Measurements from ENCODE around the gene CDH2. TPM values are rescaled to one million over a fixed set of nuclear protein-coding genes. Genes with fewer than 3 reads are reported as not detected.
A peak's percentile ranks its signal among the peaks of the same experiment; 100 is the strongest.

The CDH2 gene
- total RNA-seq, 4 donors from 2014 or later, result 3.9 to 9.8 (median 7.5) TPM

GRCh38 chr18:28019425-28020108 is 157.4 kb downstream of the CDH2 start:
- H3K27ac ChIP-seq, result no peak overlapping the region
- H3K36me3 ChIP-seq, result no peaks in the 10 kb centered on the region
- no peaks in the 10 kb centered on the region for H3K4me1 ChIP-seq
- no peaks in the 10 kb centered on the region for H3K9me3 ChIP-seq
- TF ChIP-seq CTCF (IDR thresholded peaks at IDR 0.05) (no peak), EP300 (IDR thresholded peaks at IDR 0.05) (no peak), POLR2A (IDR thresholded peaks at IDR 0.05) (no peak)
- no peaks in the 10 kb centered on the region for H3K27me3 ChIP-seq
- H3K4me3 ChIP-seq, result no peak overlapping the region
- no peak for DNase-seq (ENCODE audit: low spot score in 2 of 2)
- 74 to 81% methylated on average over 3 of the region's 3 CpGs for WGBS, 2 donors

GRCh38 chr18:28018351-28018750 is 158.6 kb downstream of the CDH2 start:
- Histone ChIP-seq H3K27me3 (no peaks in the 10 kb centered on the region), H3K36me3 (no peaks in the 10 kb centered on the region), H3K4me3 (no peak overlapping the region), H3K9me3 (no peaks in the 10 kb centered on the region), H3K27ac (no peak overlapping the region), H3K4me1 (no peaks in the 10 kb centered on the region)
- DNase-seq (ENCODE audit: low spot score in 2 of 2), result no peak
- TF ChIP-seq EP300 (IDR thresholded peaks at IDR 0.05) (no peak), POLR2A (IDR thresholded peaks at IDR 0.05) (no peak), CTCF (IDR thresholded peaks at IDR 0.05) (no peak)

GRCh38 chr18:28015671-28016070 is 161.3 kb downstream of the CDH2 start:
- Histone ChIP-seq H3K4me1 (no peaks in the 10 kb centered on the region), H3K9me3 (no peaks in the 10 kb centered on the region), H3K27ac (no peak overlapping the region), H3K36me3 (no peaks in the 10 kb centered on the region), H3K4me3 (no peak overlapping the region), H3K27me3 (no peaks in the 10 kb centered on the region)
- DNase-seq (ENCODE audit: low spot score in 2 of 2), result no peak
- TF ChIP-seq POLR2A (IDR thresholded peaks at IDR 0.05) (no peak), EP300 (IDR thresholded peaks at IDR 0.05) (no peak), CTCF (IDR thresholded peaks at IDR 0.05) (no peak)
- 64 to 65% methylated on average over 3 of the region's 3 CpGs for WGBS, 2 donors

- TF ChIP-seq CTCF (IDR thresholded peaks at IDR 0.05) (peak in 2 of 5 experiments; percentile 5 to 11), POLR2A (IDR thresholded peaks at IDR 0.05) (no peak), EP300 (IDR thresholded peaks at IDR 0.05) (no peak)
- Histone ChIP-seq H3K36me3 (no peaks in the 10 kb centered on the region), H3K27me3 (no peaks in the 10 kb centered on the region), H3K4me1 (no peaks in the 10 kb centered on the region), H3K27ac (no peak overlapping the region), H3K9me3 (no peaks in the 10 kb centered on the region), H3K4me3 (no peak overlapping the region)
- no peak for DNase-seq (ENCODE audit: low spot score in 2 of 2)
- 67 to 72% methylated on average over 1 of the region's 1 CpG for WGBS, 2 donors
Observed at GRCh38 chr18:28013066-28013465, 163.9 kb downstream of the CDH2 start.

GRCh38 chr18:28012336-28012735 is 164.6 kb downstream of the CDH2 start:
- Histone ChIP-seq H3K36me3 (no peaks in the 10 kb centered on the region), H3K4me1 (no peaks in the 10 kb centered on the region), H3K27me3 (no peaks in the 10 kb centered on the region), H3K4me3 (no peak overlapping the region), H3K9me3 (no peaks in the 10 kb centered on the region), H3K27ac (no peak overlapping the region)
- no peak for DNase-seq (ENCODE audit: low spot score in 2 of 2)
- TF ChIP-seq EP300 (IDR thresholded peaks at IDR 0.05) (no peak), CTCF (IDR thresholded peaks at IDR 0.05) (no peak), POLR2A (IDR thresholded peaks at IDR 0.05) (no peak)
